ENCODE data around the gene RPS6KA3. TPM values are rescaled to one million over a fixed set of nuclear protein-coding genes. Genes with fewer than 3 reads are reported as not detected.

The RPS6KA3 gene
- 37.8 TPM for total RNA-seq

DNA sequence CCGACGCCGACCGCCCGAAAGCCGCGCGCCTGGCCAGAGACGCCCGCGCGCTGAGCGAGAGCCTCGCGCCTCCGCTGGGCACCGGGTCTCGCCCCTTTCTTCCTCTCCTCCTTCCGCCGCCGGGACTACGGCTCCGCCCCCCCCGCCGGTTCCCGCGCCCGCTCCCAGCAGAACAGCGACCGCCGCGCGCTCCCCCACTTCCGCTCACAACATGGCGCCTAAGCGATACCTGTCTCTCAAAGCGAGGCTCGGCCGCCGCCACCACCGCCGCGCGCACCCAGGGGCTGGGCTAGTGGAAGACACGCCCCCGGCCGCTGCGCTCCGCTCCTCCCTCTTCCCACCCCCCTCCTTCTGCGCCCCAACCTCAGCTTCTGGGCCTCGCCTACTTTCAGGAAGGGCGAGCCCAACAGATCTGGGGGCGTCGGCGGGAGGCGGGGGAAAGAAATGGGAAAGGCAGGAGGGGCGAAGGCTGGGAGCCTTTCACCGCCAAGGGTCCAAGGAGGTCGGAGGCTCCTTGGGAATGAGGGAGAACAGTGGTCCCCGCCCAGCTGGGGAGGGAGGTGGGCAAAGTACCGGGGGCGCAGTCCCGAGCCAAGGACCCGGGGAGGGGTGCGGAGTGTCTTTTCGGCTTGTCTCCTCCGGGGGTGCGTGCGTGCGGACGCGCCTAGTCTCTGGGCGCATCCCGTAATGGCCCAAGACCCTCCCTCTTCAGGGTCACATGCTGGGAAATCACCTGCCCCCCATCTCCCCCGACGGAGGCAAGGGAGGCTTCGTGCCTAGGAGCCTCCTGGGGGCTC lies at the start of gene RPS6KA3:
Gene RPS6KA3, minus strand, starts transcription at position 100 of the 797 bp plus-strand sequence. CDS start 277 bp downstream, outside the sequence.
- peak; percentile 54 for DNase-seq

DNA sequence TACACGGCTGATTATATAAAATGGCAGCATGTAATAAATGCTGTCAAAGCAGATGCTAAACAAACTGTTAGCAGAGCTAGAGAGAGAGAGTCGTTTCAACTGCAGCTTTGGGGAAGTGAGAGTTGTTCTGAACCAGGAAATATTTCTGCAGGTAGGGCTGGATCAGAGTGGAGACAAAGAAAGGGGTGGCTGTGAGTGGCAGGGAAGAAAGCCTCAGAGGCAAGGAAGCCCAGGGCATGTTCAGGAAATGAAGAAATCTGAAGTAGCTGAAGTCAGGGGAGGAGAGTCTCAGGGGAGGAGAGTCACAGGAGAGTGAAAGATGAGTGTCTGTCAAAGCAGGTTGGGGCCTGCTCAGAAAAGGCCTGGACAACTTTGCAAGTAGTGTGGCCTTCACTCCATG lies 48.4 kb upstream of the RPS6KA3 start:
- DNase-seq = no peak

DNA sequence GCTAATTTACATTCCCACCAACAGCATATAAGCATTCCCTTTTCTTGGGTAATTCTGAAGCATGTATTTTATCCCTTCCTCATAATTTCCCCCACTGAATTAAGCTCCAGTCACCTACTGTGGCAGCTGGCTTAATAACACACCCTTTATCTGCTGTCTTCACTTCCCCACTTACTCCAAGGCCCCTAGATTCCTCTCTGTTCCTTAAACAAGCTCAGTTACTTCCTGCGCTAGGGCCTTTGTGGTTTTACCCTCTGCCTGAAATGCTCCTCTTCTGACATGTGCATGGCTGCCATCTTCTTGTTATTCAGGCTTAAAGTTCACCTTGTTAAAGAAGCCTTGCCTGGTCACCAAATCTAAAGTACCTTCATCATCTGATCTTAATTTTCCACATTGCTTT lies 47.2 kb upstream of the RPS6KA3 start:
- no peak for DNase-seq

DNA sequence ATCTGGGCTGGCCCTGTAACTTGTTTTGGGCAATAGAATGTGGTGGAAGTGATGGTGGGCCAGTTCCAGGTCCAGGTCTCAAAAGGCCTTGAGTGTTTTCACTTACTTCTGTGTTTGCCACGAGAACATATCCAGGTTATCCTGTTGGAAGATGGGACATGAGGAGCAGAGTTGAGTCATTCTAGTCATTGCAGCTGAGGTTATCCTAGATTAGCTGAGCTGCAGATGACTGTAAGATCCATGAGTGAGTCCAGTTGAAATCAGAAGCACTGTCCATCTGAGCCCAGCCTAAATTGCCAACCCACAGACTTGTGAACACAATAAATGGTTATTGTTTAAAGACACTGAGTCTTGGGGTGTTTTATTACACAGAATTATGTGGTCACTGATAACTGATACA lies 45.3 kb upstream of the RPS6KA3 start:
- DNase-seq = no peak

DNA sequence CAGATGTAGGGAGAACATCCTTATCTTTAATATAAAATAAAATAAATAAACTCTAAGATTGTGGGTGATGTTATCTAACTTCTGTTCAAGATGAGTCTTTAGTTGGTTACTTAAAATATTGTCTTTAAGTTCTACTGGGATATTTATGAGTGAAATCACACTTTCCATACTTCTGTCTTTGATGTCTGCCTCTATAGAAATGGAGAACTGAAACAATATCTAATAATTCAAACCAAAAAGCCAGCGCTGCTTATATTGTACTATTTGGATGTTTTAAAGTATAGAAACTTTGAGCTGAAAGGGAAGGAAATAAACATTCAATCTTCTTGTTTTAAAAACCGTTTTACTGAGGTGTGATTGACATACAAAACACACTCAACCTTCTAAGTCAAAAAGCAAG lies 44.8 kb upstream of the RPS6KA3 start:
- DNase-seq = no peak

DNA sequence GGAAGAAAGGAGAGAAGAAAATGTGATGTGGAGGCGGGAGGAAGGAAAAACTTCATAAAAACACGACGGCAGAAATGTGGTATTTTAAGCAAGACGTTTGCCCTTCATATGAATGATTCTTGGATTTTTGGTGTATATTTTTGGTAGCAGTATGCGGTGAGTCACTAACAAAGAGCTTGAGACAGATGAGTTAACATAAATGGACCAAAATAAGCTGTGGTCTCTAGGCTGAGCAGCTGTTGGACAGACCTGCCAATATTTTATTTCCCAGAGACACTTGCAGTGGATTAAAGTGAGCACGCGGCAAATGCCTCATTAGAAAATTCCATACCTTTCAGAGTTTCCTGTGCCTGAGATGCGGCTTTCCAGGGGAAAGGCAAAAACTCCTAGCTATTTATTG lies 43.1 kb upstream of the RPS6KA3 start:
- DNase-seq = no peak

DNA sequence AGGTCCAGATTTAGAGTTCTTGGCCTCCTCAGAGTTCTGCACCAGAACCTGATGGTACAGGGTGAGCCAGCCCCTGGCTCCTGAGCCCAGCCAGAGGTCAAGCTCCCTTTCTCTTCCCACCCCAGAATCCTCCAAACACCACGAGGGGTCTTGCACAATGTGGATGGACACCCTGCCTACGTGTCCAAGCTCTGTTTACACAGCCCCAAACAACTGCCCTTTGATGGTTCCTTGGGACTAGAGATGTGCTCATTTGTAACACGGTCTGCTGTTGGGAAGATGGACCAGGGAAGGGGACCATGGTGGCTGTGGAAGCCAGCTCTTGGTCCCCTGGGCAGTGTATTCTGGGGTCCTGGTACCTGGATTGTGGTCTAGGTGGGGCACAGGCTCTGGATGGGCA lies 40.0 kb upstream of the RPS6KA3 start:
- no peak for DNase-seq

DNA sequence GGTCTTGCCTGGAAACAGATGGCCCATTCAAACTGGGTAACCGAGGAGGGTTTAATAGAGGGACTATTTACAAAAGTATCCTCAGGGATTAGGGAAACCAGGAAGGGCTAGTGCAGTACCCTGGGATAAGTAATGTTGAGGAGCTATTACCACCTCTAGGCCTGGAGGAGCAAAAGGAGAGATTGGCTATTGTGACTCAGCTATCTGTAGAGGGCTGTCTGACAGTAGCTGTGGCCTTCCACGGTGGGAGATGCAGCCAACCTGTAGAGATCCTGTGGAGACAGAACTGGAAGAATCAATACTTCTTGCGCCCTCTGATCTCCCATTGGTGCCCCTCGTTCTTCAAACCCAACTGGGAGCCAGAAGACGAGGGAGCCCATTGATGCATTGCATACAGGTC lies 34.1 kb upstream of the RPS6KA3 start:
- DNase-seq = no peak

DNA sequence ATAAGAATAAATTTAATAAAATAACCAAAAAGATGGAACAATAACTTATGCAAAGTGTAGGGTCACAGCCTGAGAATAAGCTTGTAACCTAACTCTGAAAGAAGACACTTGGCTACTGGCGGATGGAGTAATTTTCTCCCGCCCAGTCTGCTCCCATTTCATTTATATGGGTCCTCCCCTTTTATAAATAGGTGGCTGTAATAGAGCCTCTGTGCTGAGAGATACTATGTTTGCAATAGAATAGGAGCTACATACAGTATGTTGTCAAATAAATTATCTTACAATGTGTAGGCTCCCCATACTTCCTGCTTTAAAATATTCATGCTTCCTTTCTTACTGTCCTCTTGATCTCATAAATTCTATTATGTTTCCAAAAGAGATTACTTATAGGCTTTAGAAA lies 28.2 kb upstream of the RPS6KA3 start:
- no peak for DNase-seq

DNA sequence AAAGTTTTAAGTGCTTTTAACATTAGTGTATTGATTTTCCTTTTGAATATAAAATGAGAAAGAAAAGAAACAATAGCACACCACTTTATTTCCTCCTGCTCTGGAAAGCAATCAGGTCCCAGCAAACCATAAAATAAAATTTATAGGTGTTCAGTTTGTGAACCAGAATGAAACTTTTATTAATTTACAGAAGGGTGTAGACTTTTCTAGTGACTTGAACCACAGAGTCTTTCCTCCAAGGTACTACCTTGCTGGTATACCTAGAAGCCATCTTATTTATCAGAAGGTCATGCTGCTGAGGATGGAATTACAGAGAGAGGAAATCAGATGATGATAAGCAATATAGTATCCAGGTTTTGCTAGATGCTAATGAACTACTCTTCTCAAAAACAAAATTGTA lies 27.6 kb upstream of the RPS6KA3 start:
- DNase-seq = no peak

DNA sequence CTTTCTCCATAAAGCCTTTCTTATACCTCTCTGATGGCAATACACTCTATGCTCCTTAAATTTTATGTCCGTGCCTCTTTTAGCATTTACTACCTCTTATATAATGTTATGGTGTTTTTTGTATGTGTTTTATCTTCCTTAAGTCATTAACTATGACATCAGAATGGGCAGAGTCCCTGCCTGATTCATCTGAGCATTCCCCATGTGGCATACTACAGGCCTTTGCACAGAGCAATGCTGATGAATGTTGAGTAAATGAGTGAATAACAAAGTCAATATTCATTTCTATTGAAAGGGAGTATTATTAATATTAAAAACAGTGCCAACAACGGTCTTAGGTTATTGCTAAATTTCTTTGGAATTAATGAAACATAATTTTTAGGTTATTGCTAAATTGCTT lies 18.8 kb upstream of the RPS6KA3 start:
- DNase-seq = no peak

DNA sequence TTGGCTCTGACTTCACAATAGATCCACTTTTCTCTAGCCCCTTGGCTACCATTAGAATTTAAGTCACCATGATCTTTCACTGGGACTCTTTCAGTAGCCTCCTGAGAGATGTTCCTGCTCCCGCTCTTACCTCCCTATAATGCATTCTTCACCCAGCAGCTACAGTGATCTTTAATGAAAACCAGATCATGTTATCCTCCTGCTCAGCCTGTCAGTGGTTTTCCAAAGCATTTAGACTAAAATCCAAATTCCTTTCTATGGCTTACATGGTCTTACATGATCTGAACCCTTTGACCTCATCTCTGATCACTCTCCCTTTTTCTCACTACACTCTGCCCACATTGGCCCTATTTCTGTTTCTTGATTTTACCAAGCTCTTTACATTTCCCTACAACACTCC lies 18.3 kb upstream of the RPS6KA3 start:
- DNase-seq = no peak

DNA sequence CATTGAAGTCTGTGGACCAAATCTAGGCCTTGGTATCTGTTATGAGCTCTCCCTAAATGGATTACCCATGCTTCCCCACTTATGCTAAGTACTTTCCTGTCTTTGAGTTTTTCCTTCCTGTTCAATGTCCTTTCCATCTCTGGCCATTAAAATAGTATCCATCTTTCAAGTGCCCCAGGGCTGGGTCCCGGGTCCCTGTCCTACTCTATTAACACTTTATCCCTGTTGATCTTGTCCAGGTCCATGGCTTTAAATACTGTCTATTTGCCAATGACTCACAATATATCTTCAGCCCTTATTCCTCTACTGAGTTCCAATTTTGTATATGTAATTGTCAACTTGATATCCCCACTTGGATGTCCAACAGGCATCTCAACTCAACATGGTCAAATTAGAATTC lies 17.7 kb upstream of the RPS6KA3 start:
- no peak for DNase-seq

DNA sequence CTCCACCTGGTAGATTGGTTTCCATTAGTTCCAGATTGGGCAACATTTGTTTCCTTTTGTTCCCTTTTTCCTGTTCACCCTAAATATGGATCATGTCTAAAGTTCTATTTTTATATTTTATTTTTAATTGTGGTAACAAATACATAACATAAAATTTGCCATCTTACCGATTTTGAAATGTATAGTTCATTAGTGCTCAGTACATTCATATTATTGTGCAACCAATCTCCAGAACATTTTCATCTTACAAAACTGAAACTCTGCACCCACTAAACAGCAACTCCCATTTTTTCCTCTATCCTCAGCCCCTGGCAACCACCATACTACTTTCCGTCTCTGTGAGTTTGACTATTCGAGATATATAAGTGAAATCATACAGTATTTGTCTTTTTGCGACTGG lies 14.2 kb upstream of the RPS6KA3 start:
- DNase-seq = no peak

DNA sequence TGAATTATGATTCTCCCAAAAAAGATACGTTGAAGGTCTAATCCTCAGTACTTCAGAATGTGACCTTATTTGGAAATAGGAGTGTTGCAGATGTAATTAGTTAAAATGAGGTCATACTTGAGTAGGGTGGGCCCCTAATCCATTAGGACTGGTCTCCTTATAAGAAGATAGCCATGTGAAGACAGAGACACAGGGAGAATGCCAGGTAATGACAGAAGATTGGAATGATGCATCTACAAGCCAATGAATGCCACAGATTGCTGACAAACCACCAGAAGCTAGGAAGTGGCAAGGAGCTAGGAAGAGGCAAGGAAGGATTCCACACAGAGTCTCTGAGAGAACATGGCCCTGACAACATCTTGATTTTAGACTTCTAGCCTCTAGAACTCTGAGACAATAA lies 7.4 kb upstream of the RPS6KA3 start:
- no peak for DNase-seq

DNA sequence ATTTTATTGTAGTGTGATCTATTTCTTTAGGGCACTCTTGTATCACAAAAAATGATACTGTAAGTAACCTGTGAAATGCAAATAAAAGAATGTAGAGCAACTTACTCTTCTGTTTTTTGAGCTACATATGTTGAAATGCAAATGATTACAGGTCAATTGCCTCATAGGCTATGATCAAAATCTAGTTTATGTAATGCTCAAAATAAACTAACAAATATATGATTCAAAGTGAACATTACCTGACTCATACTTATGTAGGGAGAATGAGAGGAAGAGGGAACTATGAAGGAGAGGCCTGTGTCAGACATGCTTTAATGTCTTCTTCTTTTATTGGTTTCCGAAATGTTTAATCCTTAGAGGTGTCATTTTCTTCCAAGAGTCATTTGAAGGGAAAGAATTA lies 5.0 kb upstream of the RPS6KA3 start:
- no peak for DNase-seq

DNA sequence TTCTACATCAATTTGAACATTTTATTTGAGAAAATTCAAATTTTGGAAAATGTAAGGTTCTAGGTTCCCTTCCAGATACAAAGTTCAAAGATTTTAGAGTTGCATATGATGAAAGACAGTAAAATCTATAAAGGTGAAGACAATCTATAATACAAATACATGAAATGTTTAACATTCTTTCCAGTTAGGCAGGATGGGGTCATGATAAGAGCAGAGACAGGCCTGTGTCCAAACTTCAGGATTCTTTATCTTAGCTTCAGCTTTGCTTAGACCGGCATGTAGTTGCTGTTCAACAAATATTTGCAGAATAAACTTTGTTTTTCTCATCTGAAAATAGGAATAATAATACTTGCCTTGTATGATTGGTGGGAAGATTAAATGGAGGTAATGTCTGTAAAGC lies 4.5 kb upstream of the RPS6KA3 start:
- no peak for DNase-seq

DNA sequence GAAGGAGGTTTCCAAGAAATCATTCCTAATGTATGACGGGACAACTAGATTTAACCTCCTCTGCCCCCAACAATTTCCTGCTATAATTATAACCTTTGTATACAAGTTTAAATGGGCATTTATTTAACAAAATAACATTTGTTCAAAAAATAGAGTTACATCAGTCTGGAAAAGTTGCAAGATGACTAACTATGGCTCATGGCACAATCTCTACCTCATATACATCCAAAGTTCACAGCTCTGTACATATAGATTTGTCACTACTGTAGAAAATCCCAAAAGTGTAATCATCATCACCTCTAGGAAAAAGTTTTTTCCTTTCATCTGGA lies 3.8 kb upstream of the RPS6KA3 start:
- DNase-seq = no peak

DNA sequence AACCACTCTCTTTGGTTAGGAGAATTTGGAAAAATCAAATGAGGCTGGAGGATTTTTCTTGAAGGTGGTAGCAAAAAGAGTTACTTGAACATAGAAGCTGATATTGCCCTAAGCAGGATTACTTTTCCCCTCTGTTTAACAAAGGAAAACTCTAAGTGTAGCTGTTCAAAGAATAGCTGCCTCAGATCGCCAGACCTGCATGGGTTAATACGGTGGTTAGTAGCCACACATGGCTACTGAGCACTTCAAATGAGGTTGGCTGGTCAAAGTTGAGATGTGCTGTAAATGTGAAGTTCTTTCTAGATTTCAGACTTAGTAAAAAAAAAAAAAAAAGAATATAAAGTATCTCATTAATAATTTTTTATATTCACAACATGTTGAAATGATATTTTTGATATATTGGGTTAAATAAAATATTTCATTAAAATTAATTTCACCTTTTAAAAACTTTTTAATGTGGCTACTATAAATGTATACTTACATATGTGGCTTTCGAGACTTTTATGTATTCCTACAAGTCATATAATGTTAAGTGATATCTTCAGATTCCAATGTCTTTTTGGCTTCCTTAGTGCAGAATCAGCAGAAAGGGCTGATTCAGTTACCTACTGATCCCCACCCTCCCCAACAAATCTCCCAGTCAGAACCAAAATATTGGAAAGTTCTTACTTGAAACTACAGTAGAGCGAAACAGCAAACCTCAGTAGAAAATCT lies 3.3 kb upstream of the RPS6KA3 start:
- no peak for DNase-seq

DNA sequence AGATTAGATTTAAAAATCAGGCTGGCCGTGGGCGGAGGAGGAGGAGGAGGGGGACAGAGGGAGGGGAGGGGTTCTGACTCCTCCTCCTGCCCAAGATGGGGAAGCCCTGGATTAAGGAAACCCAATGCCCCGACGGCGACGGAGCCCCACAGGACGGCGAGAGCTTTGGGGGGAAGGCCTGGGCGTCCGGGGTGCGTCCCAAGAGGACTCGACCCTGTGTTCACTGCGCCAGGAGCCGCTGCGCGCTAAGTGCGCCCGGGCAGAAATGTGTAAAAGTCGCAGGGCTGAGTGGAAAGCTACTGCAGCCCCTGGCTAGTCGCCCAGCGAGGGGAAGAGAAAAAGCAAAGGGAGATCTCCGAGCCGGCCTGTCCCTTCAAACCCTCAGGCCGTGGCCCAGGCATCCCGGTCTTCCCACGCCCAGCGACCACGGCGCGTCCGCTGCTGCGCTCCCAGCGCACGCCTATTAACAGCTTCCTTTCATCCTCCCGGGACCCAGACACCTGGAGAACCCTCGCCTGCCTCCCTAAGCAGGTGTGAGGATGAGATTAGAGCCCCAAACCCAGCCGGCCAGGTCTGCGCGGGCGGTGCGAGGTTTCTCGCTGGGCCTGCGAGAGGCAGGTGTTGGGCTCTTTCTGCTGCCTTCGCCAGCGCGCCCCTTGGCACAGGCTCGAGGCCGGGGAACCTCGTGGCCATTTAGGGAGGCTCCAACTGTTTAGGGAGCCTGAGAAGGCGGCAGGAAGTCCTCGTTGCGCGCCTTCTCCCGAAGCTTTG lies 1.4 kb upstream of the RPS6KA3 start:
- DNase-seq = no peak

DNA sequence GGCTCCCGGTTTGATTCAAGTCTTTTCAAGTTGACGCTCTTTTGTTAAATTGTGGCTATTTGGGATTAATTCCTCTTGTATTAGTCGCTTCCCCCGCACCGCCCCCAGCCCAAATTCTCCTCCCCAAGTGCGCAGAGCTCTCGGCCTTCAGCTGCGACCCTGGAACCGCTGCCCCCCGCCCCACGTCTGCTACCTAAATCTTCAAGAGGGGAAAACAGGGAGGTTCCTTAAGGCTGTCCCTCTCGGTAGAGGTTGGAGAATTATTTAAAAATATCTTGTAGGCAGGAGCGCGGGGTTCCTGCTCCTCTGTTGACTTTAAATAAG lies 860 bp upstream of the RPS6KA3 start:
- DNase-seq = no peak

DNA sequence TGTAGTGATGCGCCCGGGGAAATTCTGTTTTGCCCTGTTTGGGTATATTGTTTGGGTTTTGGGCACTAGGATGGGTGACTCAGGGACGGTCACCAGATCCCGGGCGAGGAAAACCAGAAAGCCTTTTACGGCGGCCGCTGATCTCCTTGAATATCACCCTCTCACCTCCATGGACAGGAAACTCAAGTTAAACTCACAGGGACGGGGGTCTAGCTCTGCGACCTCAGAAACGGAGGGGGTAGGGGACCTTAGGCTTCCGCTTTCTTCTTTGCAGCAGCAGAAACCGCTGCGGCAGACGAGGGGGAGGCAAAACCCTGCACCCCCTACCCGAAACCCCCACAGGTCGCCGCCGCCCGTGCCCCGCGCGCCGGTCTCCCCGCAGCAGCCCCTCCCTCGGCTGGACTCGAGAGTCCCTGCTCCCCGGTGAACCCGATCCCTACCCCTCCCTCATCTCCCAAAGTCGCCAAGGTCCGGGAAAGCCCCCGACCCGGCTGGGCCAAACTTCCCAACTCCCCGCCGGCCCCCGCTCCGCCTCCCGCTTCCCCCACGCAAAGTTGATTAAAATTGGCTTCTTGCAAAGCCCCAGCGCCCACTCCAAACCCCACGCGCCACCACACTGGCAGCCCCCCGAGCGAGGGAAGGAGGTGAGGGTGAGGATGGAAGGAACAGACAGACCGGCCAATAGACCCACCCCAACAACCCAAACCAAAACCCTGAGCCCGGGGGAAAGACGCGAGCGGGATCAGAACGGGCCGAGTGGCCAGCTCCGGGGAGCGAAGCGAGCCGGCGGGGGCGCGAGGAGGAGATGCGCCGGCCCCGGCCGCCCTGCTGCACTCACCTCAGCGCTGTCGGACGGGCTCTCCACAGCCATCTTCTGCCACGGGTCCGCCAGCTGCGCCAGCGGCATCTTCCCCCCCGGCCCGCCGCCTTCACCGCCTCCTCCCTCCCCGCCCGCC lies 705 bp downstream of the RPS6KA3 start:
- DNase-seq = no peak
